KOPT-K1 (cell line): Measurements from ENCODE around the gene RASGEF1C.

Experiments used
- H3K27ac ChIP-seq: fragments of 200-600 bp; sonication (generic); 2 replicates; pipeline ENCODE4 v1.5.1; 2016; ENCODE audit warnings: antibody characterized with exemption, mild to moderate bottlenecking, low read depth, low read length; ENCODE audit not compliant: poor library complexity, severe bottlenecking
- H3K36me3 ChIP-seq: fragments of 200-600 bp; sonication (generic); 2 replicates; pipeline ENCODE4 v1.5.1; 2017; ENCODE audit warnings: antibody characterized with exemption, mild to moderate bottlenecking, low read length, moderate library complexity; ENCODE audit not compliant: insufficient read depth
- H3K9me3 ChIP-seq: fragments of 200-600 bp; sonication (generic); 2 replicates; pipeline ENCODE4 v1.5.1; 2017; ENCODE audit warnings: antibody characterized with exemption, low read length, mild to moderate bottlenecking; ENCODE audit not compliant: insufficient read depth, poor library complexity, severe bottlenecking

RASGEF1C gene

DNA sequence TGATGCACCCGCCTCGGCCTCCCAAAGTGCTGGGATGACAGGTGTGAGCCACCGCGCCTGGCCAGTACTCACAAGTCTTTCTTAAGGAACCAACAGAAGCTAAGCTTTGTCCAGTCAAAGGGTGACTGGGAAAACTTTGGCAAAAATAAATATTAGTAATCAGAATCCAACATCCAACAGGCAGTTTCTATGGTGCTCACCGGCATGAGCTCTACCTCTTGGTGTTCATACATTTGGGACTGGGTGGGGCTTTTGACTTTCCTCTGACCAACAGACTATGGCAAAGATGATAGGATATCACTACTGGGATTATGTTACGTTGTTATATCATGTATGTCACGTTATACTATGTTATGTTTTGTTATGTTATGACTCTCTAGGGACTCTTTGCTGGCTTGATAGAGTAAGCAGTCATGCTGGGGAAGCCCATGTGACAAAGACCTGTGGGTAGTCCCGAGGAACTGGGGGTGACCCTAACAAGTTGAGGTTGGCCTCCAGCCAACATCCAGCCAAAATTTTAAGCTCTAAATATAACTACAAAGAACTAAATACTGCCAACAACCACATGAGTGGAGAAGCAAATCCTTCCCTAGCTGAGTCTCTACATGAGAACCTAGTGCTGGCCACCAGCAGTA, 6.0 kb downstream of the RASGEF1C start:
- Histone ChIP-seq H3K27ac (no peak overlapping the region), H3K9me3 (no peaks in the 10 kb centered on the region), H3K36me3 (no peaks in the 10 kb centered on the region)

DNA sequence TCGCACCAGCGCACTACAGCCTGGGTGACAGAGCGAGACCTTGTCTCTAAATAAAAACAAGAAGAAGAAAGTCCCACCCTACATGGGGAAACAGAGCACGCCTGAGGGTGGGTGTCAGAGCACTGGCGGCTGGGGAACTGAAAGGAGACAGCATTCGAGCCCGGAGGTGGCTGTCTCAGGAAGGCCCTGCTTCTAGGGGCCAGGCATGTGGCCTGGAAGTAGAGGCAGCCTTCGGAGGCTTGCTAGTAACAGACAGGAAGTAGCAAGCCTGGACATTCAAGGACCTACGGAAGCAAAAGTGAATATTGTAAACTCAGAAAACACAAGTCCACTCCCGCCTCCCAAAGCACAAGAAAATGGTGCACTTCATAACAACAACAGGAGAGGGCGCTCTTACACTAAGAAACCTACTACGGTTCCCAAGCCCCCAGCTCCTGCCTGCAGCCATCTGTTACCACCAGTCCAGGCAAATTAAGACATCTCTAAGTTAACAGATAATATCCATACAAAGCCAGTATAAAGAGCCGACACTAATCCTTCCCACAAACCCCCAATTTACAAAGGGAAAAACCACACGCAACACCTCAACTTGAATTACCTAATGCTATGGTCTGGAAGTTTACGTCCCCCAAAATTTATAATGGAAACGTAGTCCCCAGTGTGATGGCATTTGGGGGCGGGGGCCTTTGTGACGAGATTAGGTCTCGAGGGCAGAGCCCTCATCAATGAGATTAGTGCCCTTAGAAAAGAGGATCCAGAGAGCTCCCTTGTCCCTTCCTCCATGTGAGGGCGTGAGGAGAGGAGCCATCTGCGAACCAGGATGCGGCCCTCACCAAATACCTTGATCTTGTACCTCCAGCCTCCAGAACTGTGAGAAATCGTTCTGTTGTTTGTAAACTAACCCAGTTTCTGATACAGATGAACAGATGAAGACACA, 7.7 kb downstream of the RASGEF1C start:
- Histone ChIP-seq H3K36me3 (no peaks in the 10 kb centered on the region), H3K27ac (no peak overlapping the region), H3K9me3 (no peaks in the 10 kb centered on the region)

DNA sequence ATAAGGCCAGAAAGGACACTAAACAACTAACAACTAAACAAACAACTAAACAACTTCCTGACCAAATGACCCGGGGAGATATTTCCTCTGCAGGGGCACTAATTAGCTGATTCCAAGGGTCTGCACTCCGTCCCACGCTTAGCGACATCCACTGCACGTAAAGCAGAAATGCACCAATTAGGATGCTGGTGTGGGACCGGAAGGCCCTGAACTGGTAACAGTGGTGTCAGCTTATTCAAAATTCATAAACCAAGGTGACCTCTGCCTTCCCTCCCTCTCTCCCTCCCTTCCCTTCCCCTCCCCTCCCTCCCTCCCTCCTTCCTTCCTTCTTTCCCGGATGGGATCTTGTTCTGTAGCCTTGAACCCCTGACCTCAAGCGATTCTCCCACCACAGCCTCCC, 9.6 kb downstream of the RASGEF1C start:
- Histone ChIP-seq H3K27ac (no peak overlapping the region), H3K9me3 (no peaks in the 10 kb centered on the region), H3K36me3 (no peaks in the 10 kb centered on the region)

DNA sequence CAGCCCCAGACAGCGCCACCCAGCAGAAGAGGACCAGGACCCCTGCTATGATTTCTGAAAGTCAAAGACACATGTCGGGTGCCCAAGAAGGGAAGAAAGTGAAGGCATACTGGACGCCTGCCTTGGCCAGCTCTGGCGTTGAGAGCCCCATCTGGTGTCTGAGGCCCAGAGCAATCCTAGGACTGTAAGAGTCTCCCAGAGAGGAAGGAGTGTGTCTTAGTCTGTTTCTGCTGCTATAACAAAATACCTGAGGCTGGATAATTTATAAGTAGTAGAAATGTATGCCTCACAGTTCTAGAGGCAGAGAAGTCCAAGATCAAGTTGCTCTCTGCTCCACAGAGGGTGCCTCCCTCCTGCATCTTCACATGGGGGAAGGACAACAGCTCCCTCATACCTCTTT, 10.8 kb downstream of the RASGEF1C start:
- H3K27ac ChIP-seq = no peak overlapping the region
- H3K9me3 ChIP-seq = no peaks in the 10 kb centered on the region
- H3K36me3 ChIP-seq = no peaks in the 10 kb centered on the region

DNA sequence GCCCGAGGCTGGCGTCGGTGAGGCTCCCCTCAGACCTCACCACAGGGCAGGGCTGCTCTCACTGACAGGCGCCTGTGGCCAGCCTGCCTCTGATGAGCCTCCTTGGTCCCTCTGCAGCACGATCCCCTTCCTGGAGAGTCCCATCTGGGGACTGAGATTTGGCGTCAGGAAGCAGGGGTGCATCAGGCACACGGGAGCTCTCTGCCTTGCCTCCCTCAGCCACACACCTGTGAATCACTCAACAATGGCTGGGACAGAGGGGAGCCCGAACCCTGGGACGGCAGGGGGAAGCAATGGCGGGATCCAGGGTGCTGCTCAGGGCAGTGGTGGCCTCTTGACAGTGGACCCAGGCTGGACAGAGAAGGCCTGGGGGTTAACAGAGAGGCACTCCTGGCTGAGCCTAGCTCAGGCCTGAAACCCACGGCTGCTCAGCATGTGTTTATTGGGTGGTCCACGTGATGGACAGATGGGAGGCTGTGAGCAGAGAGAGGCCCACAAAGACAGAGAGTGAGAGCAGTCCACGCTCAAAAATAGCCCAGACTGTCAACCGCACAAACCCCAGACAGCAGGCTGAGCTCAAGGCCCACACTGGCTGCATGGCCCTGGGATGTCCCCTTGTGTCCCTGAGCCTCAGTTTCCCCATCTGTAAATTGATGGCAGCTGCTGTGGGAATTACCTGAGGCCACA, 11.9 kb downstream of the RASGEF1C start:
- no peak overlapping the region for H3K27ac ChIP-seq
- H3K36me3 ChIP-seq = no peaks in the 10 kb centered on the region
- no peaks in the 10 kb centered on the region for H3K9me3 ChIP-seq

DNA sequence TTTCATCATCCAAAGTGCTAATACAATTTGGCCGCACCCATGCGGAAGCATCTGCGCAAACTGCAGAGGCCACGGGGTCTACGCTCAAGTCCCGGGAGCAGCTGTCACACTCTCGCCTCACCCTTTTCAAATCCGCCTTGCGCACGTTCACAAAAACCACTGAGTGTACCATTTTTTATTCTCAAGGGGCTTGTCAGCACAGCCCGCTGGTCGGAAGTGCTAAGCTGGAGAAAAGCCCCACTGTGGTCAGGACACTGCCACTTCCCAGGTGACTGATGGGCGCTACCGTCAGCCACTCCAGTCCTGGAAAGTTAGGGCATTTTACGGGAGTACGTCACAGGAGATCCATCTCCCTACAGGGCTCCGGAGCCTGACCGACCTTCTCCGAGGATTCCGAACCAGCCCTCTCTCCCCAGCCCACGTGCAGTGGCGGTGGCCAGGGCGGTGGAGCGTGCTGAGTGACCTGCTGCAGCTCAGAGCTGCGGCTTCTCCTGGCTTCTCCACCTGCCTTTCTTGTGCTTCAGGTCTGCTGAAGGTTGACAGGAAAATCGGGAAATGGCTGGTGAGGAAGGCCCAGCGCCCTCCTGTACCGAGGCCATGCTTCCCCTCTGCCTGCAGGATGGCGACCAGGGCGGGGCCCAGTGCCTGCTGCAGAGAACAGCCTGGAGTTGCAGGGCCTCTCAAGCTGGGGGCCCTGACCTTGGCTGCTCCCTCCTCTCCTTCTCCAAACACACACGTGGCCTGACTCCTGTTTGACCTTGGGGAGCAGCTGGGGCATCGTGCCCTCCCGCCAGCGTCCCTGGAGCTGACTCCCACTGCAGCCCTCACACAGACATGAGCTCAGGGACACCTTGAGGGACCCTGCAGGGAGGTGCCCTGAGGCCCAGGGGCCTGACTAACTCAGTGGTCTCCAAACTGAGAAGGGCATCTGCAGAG, 14.3 kb downstream of the RASGEF1C start:
- Histone ChIP-seq H3K36me3 (no peaks in the 10 kb centered on the region), H3K9me3 (no peaks in the 10 kb centered on the region), H3K27ac (no peak overlapping the region)

DNA sequence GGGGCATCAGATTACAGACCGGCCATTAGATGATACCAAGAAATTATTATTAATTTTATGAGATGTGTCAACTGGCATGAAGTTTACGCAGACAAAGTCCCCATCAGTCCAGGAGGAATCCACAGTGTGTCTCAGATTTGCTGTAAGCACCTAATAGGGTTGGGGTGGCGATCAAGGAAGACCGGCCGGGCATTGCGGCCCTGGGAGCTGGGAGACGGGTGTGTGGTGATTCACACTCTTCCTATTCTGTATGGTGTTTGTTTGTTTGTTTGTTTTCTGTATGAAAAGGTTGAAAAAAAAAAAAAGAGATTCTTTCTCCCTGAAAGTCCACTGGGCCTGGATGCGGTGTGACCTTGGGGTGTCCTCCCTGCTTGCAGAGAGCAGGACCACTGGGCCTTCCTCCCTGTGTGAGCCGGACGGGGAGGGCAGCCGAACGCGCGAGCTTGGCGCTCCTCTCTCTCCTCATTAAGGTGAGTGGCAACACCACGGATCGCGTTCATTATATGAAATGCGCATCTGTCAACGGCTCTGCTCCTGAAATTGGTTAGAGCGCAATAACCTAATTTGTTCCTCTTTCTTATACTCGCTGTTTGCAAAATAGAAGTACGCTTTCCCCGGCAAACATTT, 15.1 kb downstream of the RASGEF1C start:
- no peaks in the 10 kb centered on the region for H3K36me3 ChIP-seq
- H3K9me3 ChIP-seq = no peaks in the 10 kb centered on the region

DNA sequence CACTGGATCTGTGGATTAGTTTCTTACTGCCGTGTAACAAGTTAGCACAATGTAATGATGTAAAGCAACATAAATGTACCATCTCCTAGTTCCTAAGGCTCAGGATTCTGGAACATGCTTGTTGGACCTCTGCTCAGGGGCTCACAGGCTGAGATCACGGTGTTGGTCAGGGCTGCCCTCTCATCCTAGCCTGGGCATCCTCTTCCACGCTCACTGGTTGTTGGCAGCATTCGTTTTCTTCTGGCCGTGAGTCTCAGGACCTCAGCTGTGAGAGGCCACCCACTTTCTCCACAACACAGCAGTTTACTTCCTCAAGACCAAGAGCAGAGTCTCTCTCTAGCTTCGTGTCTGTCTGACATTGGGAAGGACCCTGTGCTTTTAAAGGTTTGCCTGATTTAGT, 17.3 kb downstream of the RASGEF1C start:
- Histone ChIP-seq H3K36me3 (no peaks in the 10 kb centered on the region), H3K27ac (no peak overlapping the region), H3K9me3 (peaks cover 14% of the 10 kb centered on the region)

More for the DNA sequence above, 15.1 kb downstream of the RASGEF1C start:
- no peak overlapping the region for H3K27ac ChIP-seq

DNA sequence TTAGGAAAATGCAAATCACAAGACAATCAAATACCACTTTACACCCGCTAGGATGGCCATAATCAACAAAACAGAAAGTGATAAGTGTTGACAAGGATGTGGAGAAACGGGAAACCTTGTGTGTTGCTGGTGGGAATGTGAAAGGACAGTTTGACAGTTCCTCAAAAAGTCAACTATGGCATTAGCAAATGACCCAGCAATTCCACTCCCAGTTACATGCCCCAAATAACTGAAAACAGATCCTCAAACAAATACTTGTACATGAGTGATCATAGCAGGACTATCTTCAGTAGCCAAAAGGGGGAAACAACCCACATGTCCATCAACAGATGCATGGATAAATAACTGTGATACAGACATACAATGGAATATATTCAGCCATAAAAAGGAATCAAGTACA, 21.2 kb downstream of the RASGEF1C start:
- Histone ChIP-seq H3K27ac (no peak overlapping the region), H3K9me3 (peaks cover 17% of the 10 kb centered on the region), H3K36me3 (no peaks in the 10 kb centered on the region)

DNA sequence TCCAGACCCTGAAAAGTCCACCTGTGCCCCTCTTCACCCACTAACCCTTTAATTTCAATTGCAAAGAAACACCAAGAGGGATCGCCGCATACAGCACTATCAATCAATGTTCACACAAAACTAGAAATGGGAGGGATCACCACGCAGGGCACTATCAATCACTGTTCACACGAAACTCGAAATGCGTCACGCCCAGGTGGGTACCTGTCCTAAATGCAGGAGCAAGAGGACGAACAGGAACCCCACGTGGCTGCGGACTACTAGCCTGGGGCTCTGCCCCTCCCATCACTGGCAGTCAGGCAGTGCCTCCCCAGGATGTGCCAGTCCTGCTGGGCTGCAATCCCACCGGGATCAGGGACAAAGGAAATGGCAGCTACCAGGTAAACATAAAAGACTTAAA, 28.2 kb downstream of the RASGEF1C start:
- Histone ChIP-seq H3K36me3 (no peaks in the 10 kb centered on the region), H3K27ac (no peak overlapping the region), H3K9me3 (no peaks in the 10 kb centered on the region)

DNA sequence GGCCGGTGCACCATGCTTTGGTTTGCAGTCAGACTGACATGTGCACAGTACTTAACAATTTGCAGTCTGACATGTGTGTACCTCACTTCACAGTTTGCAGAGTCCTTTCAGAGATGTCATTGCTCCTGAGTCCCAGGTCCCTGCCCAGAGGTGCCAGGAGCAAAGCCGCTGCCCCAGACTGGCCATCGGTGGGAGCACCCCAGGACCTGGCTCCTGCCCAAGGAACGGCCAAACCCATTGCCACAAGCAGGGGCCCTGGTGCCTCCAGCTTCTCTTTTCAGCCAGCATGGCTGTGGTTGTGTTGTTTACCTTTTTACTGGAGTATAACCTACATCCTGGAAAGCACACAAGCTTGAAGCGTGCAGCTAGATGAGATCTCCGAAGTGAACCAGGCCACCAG, 28.6 kb downstream of the RASGEF1C start:
- H3K36me3 ChIP-seq = no peaks in the 10 kb centered on the region
- H3K27ac ChIP-seq = no peak overlapping the region
- no peaks in the 10 kb centered on the region for H3K9me3 ChIP-seq

DNA sequence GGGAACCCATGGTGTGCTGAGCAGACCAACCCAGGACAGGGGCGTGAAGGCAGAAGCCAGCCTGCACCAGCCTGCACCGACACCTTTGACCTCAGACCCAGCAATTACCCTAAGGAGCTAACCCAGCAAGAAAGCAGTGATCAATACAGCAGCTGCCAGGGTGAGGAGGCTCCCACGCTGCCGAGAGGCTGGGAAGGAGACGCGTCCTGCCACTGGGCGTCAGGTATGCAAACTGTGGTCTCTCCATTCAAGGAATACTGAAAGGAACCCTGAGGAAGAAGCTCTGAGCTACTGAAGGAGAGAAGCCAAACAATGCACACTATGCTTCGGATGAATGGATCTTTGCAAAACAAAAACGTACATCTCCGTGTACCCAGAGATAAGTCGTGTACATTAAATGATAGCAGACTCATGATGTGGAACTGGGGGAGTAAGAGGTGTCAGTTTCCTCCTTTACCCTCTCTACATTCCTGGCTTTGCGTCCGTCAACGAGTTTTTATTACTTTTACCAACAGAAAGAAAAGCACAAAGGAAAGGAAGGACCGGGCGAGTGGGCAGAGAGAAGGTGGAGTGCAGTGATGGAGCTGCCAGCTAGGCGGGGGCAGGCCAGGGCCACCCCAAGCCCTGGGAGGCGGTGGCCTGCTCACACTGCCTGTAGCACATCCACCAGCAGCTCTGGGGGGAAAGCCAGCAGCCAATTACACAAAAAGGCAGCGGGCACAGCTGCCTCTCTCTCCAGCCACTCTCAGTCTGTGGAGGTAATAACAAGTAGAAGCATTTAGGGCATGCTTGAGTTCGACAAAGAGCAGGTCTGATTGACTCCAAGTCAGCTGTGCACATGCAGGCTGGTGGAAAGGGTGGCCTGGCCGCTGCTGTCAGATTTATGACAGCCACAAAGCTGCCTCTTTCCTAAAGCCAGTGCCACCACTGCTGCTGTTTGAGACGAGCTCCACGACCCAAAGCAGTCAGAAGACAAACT, 29.3 kb downstream of the RASGEF1C start:
- Histone ChIP-seq H3K27ac (no peak overlapping the region), H3K36me3 (no peaks in the 10 kb centered on the region), H3K9me3 (no peaks in the 10 kb centered on the region)
